H9 (cell line): ENCODE data around the gene TMEM209. TPM values are rescaled to one million over a fixed set of nuclear protein-coding genes. Genes with fewer than 3 reads are reported as not detected.
"Not testable (repeated sequence)": the region's sequence is repeated elsewhere in the genome, so short reads cannot be mapped to it uniquely, and the experiment has no call there.

Source experiments
- DNase-seq: peaks from one replicate; pipeline ENCODE4 v3.0.0-alpha.2; 2017
- H2AFZ ChIP-seq: one replicate; pipeline ENCODE4 v1.6.1; 2013; ENCODE audit warnings: mild to moderate bottlenecking, low read length, control low read depth, moderate library complexity
- H2AK5ac ChIP-seq: 2 replicates; pipeline ENCODE4 v1.6.1; 2013; ENCODE audit warnings: low read length, control low read depth, mixed read lengths; ENCODE audit not compliant: insufficient read length
- H2BK120ac ChIP-seq: one replicate; pipeline ENCODE4 v1.6.1; 2013; ENCODE audit warnings: low read depth, mild to moderate bottlenecking, low read length, control low read depth, inconsistent platforms; ENCODE audit not compliant: poor library complexity, severe bottlenecking
- H2BK12ac ChIP-seq: 2 replicates; pipeline ENCODE4 v1.6.1; 2013; ENCODE audit warnings: low read length, control low read depth, mixed read lengths, low read depth; ENCODE audit not compliant: insufficient read length
- H2BK15ac ChIP-seq: 2 replicates; pipeline ENCODE4 v1.6.1; 2013; ENCODE audit warnings: low read depth, low read length, control low read depth
- H2BK20ac ChIP-seq: one replicate; pipeline ENCODE4 v1.6.1; 2013; ENCODE audit warnings: low read depth, mild to moderate bottlenecking, low read length, control low read depth, inconsistent platforms; ENCODE audit not compliant: poor library complexity, severe bottlenecking
- H2BK5ac ChIP-seq: 2 replicates; pipeline ENCODE4 v1.6.1; 2013; ENCODE audit warnings: low read length, control low read depth, mixed read lengths; ENCODE audit not compliant: insufficient read length
- H3K14ac ChIP-seq: 2 replicates; pipeline ENCODE4 v1.6.1; 2013; ENCODE audit warnings: low read length, control low read depth; ENCODE audit not compliant: insufficient read depth
- H3K18ac ChIP-seq: 2 replicates; pipeline ENCODE4 v1.6.1; 2013; ENCODE audit warnings: low read depth, mild to moderate bottlenecking, mixed read lengths, low read length, control low read depth; ENCODE audit not compliant: insufficient read length
- H3K23ac ChIP-seq: 2 replicates; pipeline ENCODE4 v1.6.1; 2013; ENCODE audit warnings: low read length, control low read depth, mixed read lengths, low read depth; ENCODE audit not compliant: insufficient read length
- H3K23me2 ChIP-seq: 2 replicates; pipeline ENCODE4 v1.6.1; 2013; ENCODE audit warnings: low read depth, mild to moderate bottlenecking, mixed read lengths, low read length, control low read depth; ENCODE audit not compliant: insufficient read length, poor library complexity, severe bottlenecking
- H3K27ac ChIP-seq: 2 replicates; pipeline ENCODE4 v1.5.1; 2013; ENCODE audit warnings: low read length, control low read depth, mixed read lengths, low read depth; ENCODE audit not compliant: insufficient read length
- H3K27me3 ChIP-seq: 2 replicates; pipeline ENCODE4 v1.6.1; 2013; ENCODE audit warnings: low read length, control low read depth, inconsistent platforms; ENCODE audit not compliant: insufficient read depth
- H3K4ac ChIP-seq: 2 replicates; pipeline ENCODE4 v1.6.1; 2013; ENCODE audit warnings: low read depth, mild to moderate bottlenecking, control low read depth, inconsistent platforms, low read length, moderate library complexity
- H3K4me1 ChIP-seq: 2 replicates; pipeline ENCODE4 v1.6.1; 2013; ENCODE audit warnings: low read length, control low read depth, inconsistent platforms; ENCODE audit not compliant: insufficient read depth
- H3K4me2 ChIP-seq: 2 replicates; pipeline ENCODE4 v1.6.1; 2013; ENCODE audit warnings: low read length, control low read depth, mixed read lengths; ENCODE audit not compliant: insufficient read length, insufficient read depth
- H3K56ac ChIP-seq: 2 replicates; pipeline ENCODE4 v1.6.1; 2013; ENCODE audit warnings: low read depth, mild to moderate bottlenecking, mixed read lengths, low read length, control low read depth; ENCODE audit not compliant: insufficient read length
- H3K79me1 ChIP-seq: 2 replicates; pipeline ENCODE4 v1.6.1; 2013; ENCODE audit warnings: low read depth, mild to moderate bottlenecking, moderate library complexity, low read length, control low read depth, inconsistent platforms; ENCODE audit not compliant: insufficient read depth, poor library complexity, severe bottlenecking
- H3K79me2 ChIP-seq: 2 replicates; pipeline ENCODE4 v1.6.1; 2013; ENCODE audit warnings: low read length, control low read depth, inconsistent platforms; ENCODE audit not compliant: insufficient read depth
- H3K9ac ChIP-seq: 2 replicates; pipeline ENCODE4 v1.6.1; 2013; ENCODE audit warnings: low read length, control low read depth, mixed read lengths; ENCODE audit not compliant: insufficient read length; ENCODE audit errors: extremely low read depth
- H3K9me3 ChIP-seq: one replicate; pipeline ENCODE4 v1.6.1; 2013; ENCODE audit warnings: low read depth, low read length, inconsistent platforms; ENCODE audit not compliant: control insufficient read depth
- H3T11ph ChIP-seq: one replicate; pipeline ENCODE4 v1.6.1; 2013; ENCODE audit warnings: mild to moderate bottlenecking, low read length, control low read depth, inconsistent platforms
- H4K20me1 ChIP-seq: one replicate; pipeline ENCODE4 v1.6.1; 2013; ENCODE audit not compliant: control insufficient read depth, insufficient read length, insufficient read depth
- H4K5ac ChIP-seq: 2 replicates; pipeline ENCODE4 v1.6.1; 2013; ENCODE audit warnings: low read depth, mild to moderate bottlenecking, mixed read lengths, low read length, control low read depth; ENCODE audit not compliant: insufficient read length
- H4K8ac ChIP-seq: replicated peaks from 2 replicates; pipeline ENCODE4 v1.6.1; 2013; ENCODE audit warnings: low read length, control low read depth, mixed read lengths, low read depth; ENCODE audit not compliant: insufficient read length
- H4K91ac ChIP-seq: 2 replicates; pipeline ENCODE4 v1.6.1; 2013; ENCODE audit warnings: low read depth, mild to moderate bottlenecking, moderate library complexity, mixed read lengths, low read length, control low read depth; ENCODE audit not compliant: insufficient read length
- H3K27ac Mint-ChIP-seq, 3 experiments: 2 replicates in 2 of 3; 3 replicates in 1 of 3; pipeline ENCODE4 v1.8.0; 2020 to 2021; ENCODE audit warnings: mixed read lengths in 3 of 3, mild to moderate bottlenecking in 1 of 3, moderate library complexity in 1 of 3
- H3K27me3 Mint-ChIP-seq: 2 replicates; pipeline ENCODE4 v1.8.0; 2021; ENCODE audit warnings: low read depth, mild to moderate bottlenecking, moderate library complexity, mixed read lengths
- H3K36me3 Mint-ChIP-seq, 3 experiments: 2 replicates in 2 of 3; 3 replicates in 1 of 3; pipeline ENCODE4 v1.8.0; 2020 to 2021; ENCODE audit warnings: low read depth in 3 of 3, mixed read lengths in 3 of 3; ENCODE audit not compliant: insufficient read depth in 1 of 3
- H3K4me1 Mint-ChIP-seq, 2 experiments: 2 replicates each; pipeline ENCODE4 v1.8.0; 2020; ENCODE audit warnings: mixed read lengths in 2 of 2
- H3K4me3 Mint-ChIP-seq, 2 experiments: 2 replicates in 1 of 2; 3 replicates in 1 of 2; pipeline ENCODE4 v1.8.0; 2020 to 2021; ENCODE audit warnings: mild to moderate bottlenecking in 2 of 2, mixed read lengths in 2 of 2, moderate library complexity in 1 of 2
- H3K9me3 Mint-ChIP-seq, 2 experiments: 2 replicates in 1 of 2; 3 replicates in 1 of 2; pipeline ENCODE4 v1.8.0; 2020; ENCODE audit warnings: mild to moderate bottlenecking in 2 of 2, mixed read lengths in 2 of 2, moderate library complexity in 1 of 2
- WGBS: extraction: QIAGEN DNeasy Blood & Tissue Kit; methylation state at CpG from one replicate; pipeline ENCODE4 v1.1.7; 2013; ENCODE audit warnings: missing lambda C conversion rate, low lambda C conversion rate, mixed read lengths; ENCODE audit not compliant: insufficient read length; ENCODE audit errors: extremely low coverage; 5-methylcytosine and 5-hydroxymethylcytosine counted together
- total RNA-seq: library from RNA; stranded (reverse); gene quantifications from 2 replicates; pipeline ENCODE4 v1.2.1, GENCODE V29; 2021
- TF ChIP-seq, protein P1 (sequence below): fragments of 200-600 bp; sonication (generic); conservative IDR thresholded peaks from 3 replicates; pipeline ENCODE4 v1.8.0; 2021; ENCODE audit warnings: antibody characterized with exemption, mild to moderate bottlenecking

TMEM209 gene
- total RNA-seq, 1 experiment from 2014 or later = 30.8 TPM

DNA sequence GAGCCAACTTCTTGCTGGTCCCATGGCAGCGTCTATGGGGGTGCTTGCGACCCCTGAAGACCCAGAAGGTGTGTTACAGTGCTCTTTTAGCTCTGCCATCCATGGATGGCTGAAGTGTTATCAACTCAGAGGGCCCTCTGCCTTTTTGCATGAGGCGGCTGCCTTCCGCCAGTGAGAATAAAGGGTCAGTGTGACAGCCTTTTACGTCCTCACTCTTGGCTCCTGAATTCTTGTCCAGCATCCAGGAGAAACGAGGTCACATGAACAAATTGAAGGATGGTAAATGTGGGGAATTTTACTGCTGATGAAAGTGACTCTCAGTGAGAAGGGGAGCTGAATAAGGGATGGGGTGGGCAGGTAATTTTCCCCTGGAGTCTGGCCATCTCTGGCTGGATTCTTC lies 26.6 kb upstream of the TMEM209 start:
- no peaks in the 10 kb centered on the region for H3K79me1 ChIP-seq
- no peak overlapping the region for H2AFZ ChIP-seq
- no peak overlapping the region for H4K91ac ChIP-seq
- no peaks in the 10 kb centered on the region for H3K9me3 ChIP-seq
- no peak overlapping the region for H3K4me3 Mint-ChIP-seq
- no peaks in the 10 kb centered on the region for H3K23me2 ChIP-seq
- H3K4me2 ChIP-seq = no peak overlapping the region
- no peaks in the 10 kb centered on the region for H3K4me1 ChIP-seq
- H3K56ac ChIP-seq = no peak overlapping the region
- no peak overlapping the region for H4K8ac ChIP-seq
- WGBS = no CpG with 5 or more reads among the region's 6 CpGs
- H3K4me1 Mint-ChIP-seq = peaks cover 14 to 17% of the 10 kb centered on the region in 2 experiments
- no peaks in the 10 kb centered on the region for H4K20me1 ChIP-seq
- no peak overlapping the region for H2BK120ac ChIP-seq
- no peak overlapping the region for H3K4ac ChIP-seq
- no peak overlapping the region for H3K14ac ChIP-seq
- H3K79me2 ChIP-seq = no peaks in the 10 kb centered on the region
- H2BK5ac ChIP-seq = no peak overlapping the region
- H3K27ac ChIP-seq = no peak overlapping the region
- TF ChIP-seq, protein P1, sequence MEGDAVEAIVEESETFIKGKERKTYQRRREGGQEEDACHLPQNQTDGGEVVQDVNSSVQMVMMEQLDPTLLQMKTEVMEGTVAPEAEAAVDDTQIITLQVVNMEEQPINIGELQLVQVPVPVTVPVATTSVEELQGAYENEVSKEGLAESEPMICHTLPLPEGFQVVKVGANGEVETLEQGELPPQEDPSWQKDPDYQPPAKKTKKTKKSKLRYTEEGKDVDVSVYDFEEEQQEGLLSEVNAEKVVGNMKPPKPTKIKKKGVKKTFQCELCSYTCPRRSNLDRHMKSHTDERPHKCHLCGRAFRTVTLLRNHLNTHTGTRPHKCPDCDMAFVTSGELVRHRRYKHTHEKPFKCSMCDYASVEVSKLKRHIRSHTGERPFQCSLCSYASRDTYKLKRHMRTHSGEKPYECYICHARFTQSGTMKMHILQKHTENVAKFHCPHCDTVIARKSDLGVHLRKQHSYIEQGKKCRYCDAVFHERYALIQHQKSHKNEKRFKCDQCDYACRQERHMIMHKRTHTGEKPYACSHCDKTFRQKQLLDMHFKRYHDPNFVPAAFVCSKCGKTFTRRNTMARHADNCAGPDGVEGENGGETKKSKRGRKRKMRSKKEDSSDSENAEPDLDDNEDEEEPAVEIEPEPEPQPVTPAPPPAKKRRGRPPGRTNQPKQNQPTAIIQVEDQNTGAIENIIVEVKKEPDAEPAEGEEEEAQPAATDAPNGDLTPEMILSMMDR = no peak
- H3K27me3 Mint-ChIP-seq = peaks cover 5% of the 10 kb centered on the region
- H3K36me3 Mint-ChIP-seq = peaks cover 0 to 8% (median 2%) of the 10 kb centered on the region in 3 experiments; a peak in 3 of 7 replicates
- no peak for DNase-seq
- H3K9ac ChIP-seq = no peak overlapping the region
- no peak overlapping the region for H2BK20ac ChIP-seq
- H3K27me3 ChIP-seq = no peaks in the 10 kb centered on the region
- no peak overlapping the region for H3K18ac ChIP-seq
- H3K9me3 Mint-ChIP-seq = peaks cover 0 to 3% of the 10 kb centered on the region in 2 experiments; a peak in 2 of 5 replicates
- no peak overlapping the region for H2AK5ac ChIP-seq
- H2BK12ac ChIP-seq = no peak overlapping the region
- no peak overlapping the region for H3K23ac ChIP-seq
- H2BK15ac ChIP-seq = no peak overlapping the region
- H3K27ac Mint-ChIP-seq = no peak overlapping the region
- no peak overlapping the region for H3T11ph ChIP-seq
- no peak overlapping the region for H4K5ac ChIP-seq

GRCh38 chr7:130229981-130230380 lies 24.8 kb upstream of the TMEM209 start:
- peaks cover 18 to 21% of the 10 kb centered on the region in 2 experiments for H3K4me1 Mint-ChIP-seq
- H3K4me3 Mint-ChIP-seq = not testable (repeated sequence)

More at GRCh38 chr7:130229981-130230380, 24.8 kb upstream of the TMEM209 start:
- H2AFZ ChIP-seq, H4K5ac ChIP-seq, H2BK5ac ChIP-seq, H3K23me2 ChIP-seq, H3K27me3 ChIP-seq, H3K4me2 ChIP-seq, H3K18ac ChIP-seq, H3K27ac Mint-ChIP-seq, H2BK20ac ChIP-seq, H2BK15ac ChIP-seq, H4K8ac ChIP-seq, H3K9me3 ChIP-seq, H2AK5ac ChIP-seq, H3K23ac ChIP-seq, H2BK120ac ChIP-seq, H3K27ac ChIP-seq, H3K14ac ChIP-seq, H3K4me1 ChIP-seq, H3K9me3 Mint-ChIP-seq, DNase-seq, H3K9ac ChIP-seq, H4K20me1 ChIP-seq, H4K91ac ChIP-seq, H2BK12ac ChIP-seq, H3K79me1 ChIP-seq, H3K4ac ChIP-seq, H3K79me2 ChIP-seq, H3K56ac ChIP-seq, H3K27me3 Mint-ChIP-seq, H3T11ph ChIP-seq: not testable (repeated sequence)
- WGBS = no CpG with 5 or more reads among the region's 28 CpGs
- peaks cover 0 to 13% (median 2%) of the 10 kb centered on the region in 3 experiments; a peak in 4 of 7 replicates for H3K36me3 Mint-ChIP-seq
